Naive B cell (primary cell): Measurements from ENCODE around the gene SMOC1. TPM values are rescaled to one million over a fixed set of nuclear protein-coding genes. Genes with fewer than 3 reads are reported as not detected.

Experiments used
- ATAC-seq, 2 donors: fragments of 150-1000 bp; cut with Tn5 transposase; 2 replicates each; pipeline ENCODE4 v1.10.0; 2021; ENCODE audit warnings: low read depth in 2 of 2, mild to moderate bottlenecking in 2 of 2, moderate library complexity in 2 of 2
- DNase-seq: peaks from one replicate; pipeline ENCODE4 v3.0.0; 2022
- H3K27ac Mint-ChIP-seq, 6 donors: one replicate each; pipeline ENCODE4 v1.8.0; 2020 to 2022; ENCODE audit warnings: mild to moderate bottlenecking in 6 of 6, mixed read lengths in 6 of 6, moderate library complexity in 5 of 6, inconsistent platforms in 2 of 6
- H3K27me3 Mint-ChIP-seq, 3 donors: one replicate each; pipeline ENCODE4 v1.8.0; 2021 to 2022; ENCODE audit warnings: mixed read lengths in 3 of 3, mild to moderate bottlenecking in 1 of 3
- H3K36me3 Mint-ChIP-seq, 2 donors: one replicate each; pipeline ENCODE4 v1.8.0; 2020 to 2022; ENCODE audit warnings: mixed read lengths in 2 of 2, inconsistent platforms in 1 of 2, mild to moderate bottlenecking in 1 of 2
- H3K4me1 Mint-ChIP-seq, 3 donors: one replicate each; pipeline ENCODE4 v1.8.0; 2020 to 2022; ENCODE audit warnings: mixed read lengths in 3 of 3, inconsistent platforms in 1 of 3, mild to moderate bottlenecking in 1 of 3, moderate library complexity in 1 of 3
- H3K4me3 Mint-ChIP-seq, 8 donors: one replicate each; pipeline ENCODE4 v1.8.0; 2020 to 2022; ENCODE audit warnings: mild to moderate bottlenecking in 8 of 8, mixed read lengths in 8 of 8, moderate library complexity in 8 of 8, inconsistent platforms in 2 of 8
- H3K9me3 Mint-ChIP-seq, 7 donors: one replicate each; pipeline ENCODE4 v1.8.0; 2020 to 2022; ENCODE audit warnings: mixed read lengths in 7 of 7, mild to moderate bottlenecking in 5 of 7, inconsistent platforms in 2 of 7, moderate library complexity in 1 of 7
- polyA plus RNA-seq, 6 donors: library from polyadenylated mRNA; unstranded; fragments of 300-500 nt; fragmentation: Illumina TruSeq; gene quantifications; one replicate each; pipeline ENCODE4 v1.2.3, GENCODE V29; 2021; ENCODE audit warnings: low read depth in 6 of 6

SMOC1 gene
- polyA plus RNA-seq, 6 donors from 2014 or later = not detected

DNA sequence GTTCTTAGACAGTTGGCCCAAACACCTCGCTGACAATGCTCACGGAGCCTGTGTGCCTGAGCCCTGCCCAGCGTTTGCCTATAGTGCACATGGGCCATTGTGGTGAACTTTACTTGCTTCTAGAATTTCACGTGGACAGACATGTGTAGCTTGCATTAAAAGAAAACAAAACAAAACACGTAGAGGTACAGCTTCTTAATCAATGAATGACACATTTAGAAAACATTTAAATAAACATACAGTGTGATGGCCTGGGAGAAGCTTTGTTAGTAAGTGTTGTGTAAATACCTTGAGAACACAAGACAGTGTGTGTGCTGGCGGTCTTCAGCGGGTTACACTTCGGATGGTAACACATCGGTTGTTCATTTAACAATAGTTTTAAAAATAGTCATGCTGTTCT, 38.1 kb downstream of the SMOC1 start:
- ATAC-seq (no peak), DNase-seq (no peak)
- H3K27me3 Mint-ChIP-seq = peaks cover 21 to 50% (median 44%) of the 10 kb centered on the region in 3 donors
- H3K36me3 Mint-ChIP-seq = no peaks in the 10 kb centered on the region
- no peaks in the 10 kb centered on the region for H3K4me1 Mint-ChIP-seq
- H3K4me3 Mint-ChIP-seq = no peak overlapping the region
- H3K9me3 Mint-ChIP-seq = peaks cover 0 to 3% (median 0%) of the 10 kb centered on the region in 7 donors
- H3K27ac Mint-ChIP-seq = no peak overlapping the region

DNA sequence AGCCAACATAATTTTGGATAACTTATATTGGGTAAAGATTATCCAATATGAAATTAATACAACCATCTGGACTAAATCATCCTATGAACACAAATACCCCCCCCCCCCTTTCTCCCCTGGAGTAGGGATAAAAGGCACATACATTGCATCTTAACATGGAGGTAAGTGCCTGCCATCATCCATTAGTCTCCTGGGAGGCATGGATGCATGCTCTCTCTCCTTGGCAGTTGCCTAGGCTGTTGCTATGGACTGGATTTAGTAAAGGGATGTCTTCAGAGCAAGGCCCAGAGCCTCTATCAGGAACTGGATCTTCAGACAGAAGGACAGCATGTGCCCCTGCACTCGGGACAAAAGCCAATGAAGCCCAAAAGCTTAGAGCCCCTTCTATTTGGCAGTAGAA, 40.6 kb downstream of the SMOC1 start:
- Mint-ChIP-seq H3K9me3 (no peaks in the 10 kb centered on the region), H3K27me3 (peaks cover 30 to 65% (median 62%) of the 10 kb centered on the region in 3 donors), H3K27ac (no peak overlapping the region), H3K4me3 (no peak overlapping the region), H3K36me3 (no peaks in the 10 kb centered on the region), H3K4me1 (no peaks in the 10 kb centered on the region)
- ATAC-seq (no peak), DNase-seq (no peak)

DNA sequence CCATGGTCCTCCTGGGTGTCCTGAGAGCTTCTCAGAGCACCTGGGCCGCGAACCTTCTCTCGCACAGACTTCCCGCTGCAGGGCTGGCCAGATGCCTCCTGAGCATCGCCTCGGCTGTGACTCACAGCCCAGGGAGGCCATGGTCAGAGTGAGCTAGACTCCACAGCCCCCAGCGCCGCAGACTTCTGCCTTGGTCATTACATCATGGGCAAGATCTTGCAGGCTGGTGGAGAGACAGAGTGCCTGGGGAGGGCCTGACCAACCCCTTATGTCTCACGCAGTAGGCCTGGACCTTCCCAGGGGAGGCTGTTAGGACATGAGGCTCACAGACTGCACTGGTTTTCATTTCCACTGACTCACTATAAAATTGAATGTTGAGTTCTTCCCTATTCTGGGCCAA, 41.8 kb downstream of the SMOC1 start:
- no peak for DNase-seq
- no peak for ATAC-seq
- Mint-ChIP-seq H3K4me1 (no peaks in the 10 kb centered on the region), H3K4me3 (no peak overlapping the region), H3K27ac (no peak overlapping the region), H3K36me3 (no peaks in the 10 kb centered on the region), H3K27me3 (peaks cover 28 to 53% (median 50%) of the 10 kb centered on the region in 3 donors), H3K9me3 (no peaks in the 10 kb centered on the region)

DNA sequence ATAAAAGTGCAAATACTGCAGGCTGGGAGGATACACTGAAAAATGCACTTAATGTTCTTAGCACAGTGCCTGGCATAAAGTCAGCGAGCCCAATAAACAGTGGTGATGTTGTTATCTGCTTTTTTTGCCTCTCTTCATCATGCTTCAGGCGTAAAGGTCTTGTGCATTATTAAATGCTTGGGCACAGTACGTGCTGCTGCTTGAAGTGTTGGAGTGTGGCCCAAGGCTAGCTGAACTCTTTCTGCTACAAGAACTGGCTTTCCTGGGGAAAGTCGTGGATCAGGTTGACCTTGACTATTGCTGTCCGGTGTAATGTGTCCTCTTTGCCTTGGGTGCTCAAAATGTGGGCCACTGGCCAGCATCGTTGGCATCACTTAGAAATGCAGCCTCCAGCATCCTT, 43.0 kb downstream of the SMOC1 start:
- Mint-ChIP-seq H3K36me3 (no peaks in the 10 kb centered on the region), H3K27me3 (peaks cover 24 to 48% (median 42%) of the 10 kb centered on the region in 3 donors), H3K4me3 (no peak overlapping the region), H3K27ac (no peak overlapping the region), H3K4me1 (no peaks in the 10 kb centered on the region), H3K9me3 (peaks cover 0 to 3% (median 0%) of the 10 kb centered on the region in 7 donors)
- DNase-seq (no peak), ATAC-seq (no peak)

DNA sequence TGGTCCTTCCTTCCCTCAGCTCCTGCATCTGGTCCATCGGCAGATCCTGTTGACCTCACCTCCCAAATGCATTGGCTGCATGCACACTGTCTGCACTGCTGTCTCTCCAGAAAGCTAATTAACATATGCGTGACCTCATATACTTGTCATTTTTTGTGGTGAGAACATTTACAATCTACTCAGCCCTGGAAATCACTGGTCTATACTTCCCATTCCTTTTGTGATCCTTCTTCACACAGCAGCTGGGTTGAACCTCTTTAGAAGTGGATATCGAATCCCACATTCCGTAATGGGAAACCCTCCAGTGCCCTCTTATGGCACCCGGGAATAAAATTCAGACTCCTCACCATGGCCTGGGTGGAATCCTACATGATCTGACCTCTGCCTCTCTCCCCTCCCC, 45.0 kb downstream of the SMOC1 start:
- no peak for ATAC-seq
- no peak for DNase-seq
- peaks cover 21 to 60% (median 49%) of the 10 kb centered on the region in 3 donors for H3K27me3 Mint-ChIP-seq
- H3K9me3 Mint-ChIP-seq = peaks cover 0 to 3% (median 0%) of the 10 kb centered on the region in 7 donors
- no peak overlapping the region for H3K27ac Mint-ChIP-seq
- H3K36me3 Mint-ChIP-seq = no peaks in the 10 kb centered on the region
- no peaks in the 10 kb centered on the region for H3K4me1 Mint-ChIP-seq
- H3K4me3 Mint-ChIP-seq = no peak overlapping the region

DNA sequence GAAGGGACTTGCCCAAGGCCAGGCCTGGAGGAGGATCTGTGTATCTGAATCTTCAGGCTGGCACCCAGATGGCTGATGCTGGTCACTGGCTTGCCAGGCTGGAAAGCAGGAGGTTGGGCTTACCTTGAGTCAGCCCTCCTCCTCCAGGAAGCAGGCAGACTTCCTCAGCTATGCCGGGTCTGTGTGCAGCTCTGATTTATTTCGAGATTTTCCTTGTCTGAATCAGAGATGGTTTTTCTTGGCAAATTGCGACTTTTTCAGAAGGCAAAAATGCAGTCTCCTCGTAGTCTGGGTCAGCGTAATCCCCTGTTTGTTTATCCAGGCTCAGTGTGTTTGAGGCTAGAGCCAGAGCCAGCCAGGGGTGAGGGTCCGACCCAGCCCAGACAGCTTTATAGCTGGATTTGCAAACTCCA, 48.9 kb downstream of the SMOC1 start:
- peaks cover 0 to 3% (median 0%) of the 10 kb centered on the region in 7 donors for H3K9me3 Mint-ChIP-seq
- peaks cover 29 to 53% (median 49%) of the 10 kb centered on the region in 3 donors for H3K27me3 Mint-ChIP-seq
- H3K4me3 Mint-ChIP-seq = no peak overlapping the region
- H3K36me3 Mint-ChIP-seq = no peaks in the 10 kb centered on the region
- H3K4me1 Mint-ChIP-seq = no peaks in the 10 kb centered on the region
- ATAC-seq (no peak), DNase-seq (no peak)
- H3K27ac Mint-ChIP-seq = no peak overlapping the region

DNA sequence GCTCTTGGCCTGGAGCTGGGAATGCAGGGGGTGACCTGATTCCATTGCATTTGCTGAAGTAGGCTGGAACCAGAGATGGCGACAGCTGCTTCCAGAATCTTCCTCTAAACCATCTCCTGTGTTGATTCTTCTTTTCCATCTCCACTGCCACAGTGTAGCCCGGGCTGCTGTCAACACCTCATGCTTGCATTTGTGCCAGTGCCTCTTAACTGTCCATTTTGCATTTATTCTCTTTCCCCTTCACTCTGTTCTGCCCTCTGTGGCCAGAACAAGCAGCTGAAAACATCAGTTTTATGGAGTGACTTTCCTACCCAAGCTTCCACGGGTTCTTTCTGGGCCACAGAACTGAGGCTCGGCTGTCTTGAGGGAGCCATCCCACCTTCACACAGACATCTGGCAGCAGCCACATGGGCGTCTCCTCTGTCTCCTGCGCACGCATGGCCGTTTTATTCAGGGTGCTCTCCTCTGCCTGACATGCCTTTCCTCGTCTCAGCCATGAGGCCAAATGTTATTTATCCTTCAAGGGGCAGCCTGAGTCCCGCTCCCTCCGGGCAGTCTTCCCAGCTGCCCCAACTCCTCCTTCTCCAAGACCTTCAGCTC, 51.7 kb downstream of the SMOC1 start:
- Mint-ChIP-seq H3K36me3 (no peaks in the 10 kb centered on the region), H3K27ac (no peak overlapping the region), H3K4me3 (no peak overlapping the region), H3K27me3 (peaks cover 18 to 51% (median 43%) of the 10 kb centered on the region in 3 donors), H3K9me3 (peaks cover 0 to 3% (median 0%) of the 10 kb centered on the region in 7 donors), H3K4me1 (no peaks in the 10 kb centered on the region)
- DNase-seq = no peak
- ATAC-seq = no peak

DNA sequence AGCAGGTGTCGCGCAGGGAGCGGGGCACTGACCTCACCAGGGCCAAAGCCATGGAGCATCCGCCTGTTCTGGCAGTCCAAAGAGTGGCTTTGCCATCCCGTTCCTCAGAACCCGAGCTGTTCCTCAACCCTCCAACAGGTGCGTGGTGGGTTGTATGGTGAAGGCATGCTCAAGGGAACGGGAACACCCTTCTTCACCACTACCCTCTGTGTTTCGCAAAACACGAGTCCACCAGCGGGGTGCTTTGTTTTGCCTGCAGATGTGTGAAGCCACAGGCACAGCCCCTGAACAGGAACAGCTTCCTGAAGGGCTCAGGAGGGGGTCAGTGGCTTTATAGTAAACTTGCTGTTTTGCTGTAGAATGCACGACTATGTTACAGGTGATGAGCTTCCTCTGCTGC, 52.7 kb downstream of the SMOC1 start:
- Mint-ChIP-seq H3K27me3 (peaks cover 17 to 54% (median 47%) of the 10 kb centered on the region in 3 donors), H3K4me3 (peak overlapping the region in 1 of 8 donors; percentile 44), H3K36me3 (no peaks in the 10 kb centered on the region), H3K4me1 (no peaks in the 10 kb centered on the region), H3K9me3 (peaks cover 0 to 3% (median 0%) of the 10 kb centered on the region in 7 donors), H3K27ac (no peak overlapping the region)
- DNase-seq = no peak
- ATAC-seq = no peak

DNA sequence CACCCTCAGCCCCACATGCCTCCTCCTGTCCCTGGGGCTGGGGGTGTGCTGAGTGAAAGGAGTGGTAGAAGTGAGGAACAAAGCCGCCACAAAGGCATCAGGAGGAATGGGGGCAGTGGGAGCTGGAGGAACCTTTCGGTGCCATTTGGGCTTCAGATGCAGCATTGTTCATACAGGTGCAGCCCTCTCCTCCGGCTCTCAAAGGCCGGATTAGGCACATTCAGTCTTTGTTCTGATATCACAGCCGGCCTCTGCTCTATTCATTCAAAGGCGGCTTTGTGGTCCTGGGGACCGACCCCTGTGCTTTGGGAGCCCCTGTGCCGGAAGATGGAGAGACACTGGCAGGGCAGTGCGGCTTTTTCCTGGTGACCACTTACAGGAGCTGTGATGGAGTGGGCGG, 53.2 kb downstream of the SMOC1 start:
- no peak for ATAC-seq
- Mint-ChIP-seq H3K27ac (no peak overlapping the region), H3K4me3 (no peak overlapping the region), H3K27me3 (peaks cover 14 to 51% (median 44%) of the 10 kb centered on the region in 3 donors), H3K36me3 (no peaks in the 10 kb centered on the region), H3K4me1 (no peaks in the 10 kb centered on the region), H3K9me3 (no peaks in the 10 kb centered on the region)
- no peak for DNase-seq

DNA sequence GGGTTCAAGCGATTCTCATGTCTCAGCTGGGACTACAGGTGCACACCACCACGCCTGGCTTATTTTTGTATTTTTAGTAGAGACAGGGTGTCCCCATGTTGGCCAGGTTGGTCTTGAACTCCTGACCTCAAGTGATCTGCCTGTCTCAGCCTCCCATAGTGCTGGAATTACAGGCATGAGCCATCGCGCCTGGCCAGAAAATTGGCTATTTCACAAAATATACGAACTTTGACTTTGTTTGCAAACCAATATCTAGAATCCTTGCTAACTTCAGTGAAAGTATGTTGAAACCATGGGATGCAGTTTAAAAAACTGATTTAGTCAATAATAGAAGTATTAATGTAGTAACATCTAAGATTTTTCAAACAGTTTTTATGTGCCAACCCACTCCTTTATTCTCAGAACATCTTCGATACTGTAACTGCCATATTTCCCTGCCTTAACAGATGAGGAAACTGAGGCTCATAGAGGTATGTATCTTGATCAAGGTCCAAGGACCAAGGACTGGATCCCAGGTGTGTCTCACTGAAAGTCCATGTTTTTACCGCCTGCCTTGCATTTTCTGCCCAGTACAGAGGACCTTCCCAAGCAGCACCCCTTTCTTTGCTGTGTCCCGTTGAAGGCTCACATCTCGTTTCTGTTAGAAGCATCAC, 54.5 kb downstream of the SMOC1 start:
- Mint-ChIP-seq H3K4me1 (no peaks in the 10 kb centered on the region), H3K36me3 (no peaks in the 10 kb centered on the region), H3K4me3 (no peak overlapping the region), H3K9me3 (no peaks in the 10 kb centered on the region), H3K27ac (no peak overlapping the region), H3K27me3 (peaks cover 25 to 56% (median 50%) of the 10 kb centered on the region in 3 donors)
- DNase-seq = no peak
- ATAC-seq = no peak

DNA sequence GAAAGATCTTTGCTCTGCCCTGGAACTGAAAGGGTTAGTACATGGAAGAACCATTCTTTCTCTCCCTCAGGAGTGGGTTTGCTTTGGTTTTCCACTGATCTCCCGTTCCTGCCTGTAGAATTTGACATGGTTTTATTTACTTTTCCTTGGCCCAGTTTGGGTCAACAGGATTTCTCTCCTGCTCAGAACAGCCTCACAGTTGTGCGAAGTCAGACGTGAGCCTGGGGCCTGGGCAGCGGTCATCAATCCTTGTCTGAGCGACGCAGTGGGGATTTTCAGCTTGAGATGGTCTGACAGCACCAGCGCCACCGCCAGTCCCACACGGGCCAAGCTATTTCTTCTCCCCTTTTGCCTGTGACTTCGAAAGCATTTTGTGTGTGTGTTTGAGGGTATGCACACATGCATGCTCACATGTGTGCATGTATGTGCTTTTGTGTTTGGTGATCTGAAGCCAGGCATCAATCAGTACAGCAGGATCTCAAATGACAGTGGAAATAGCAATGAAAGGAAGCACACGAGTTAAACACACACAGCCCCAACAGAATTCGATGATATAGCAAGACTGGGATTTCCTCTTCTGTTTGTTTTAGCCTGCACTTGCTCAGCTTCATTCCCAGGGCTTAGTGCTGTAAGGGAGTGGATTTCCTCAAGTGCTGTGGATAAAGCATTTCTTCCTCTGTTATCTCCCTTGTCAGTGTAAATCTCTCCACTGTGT, 58.3 kb downstream of the SMOC1 start:
- Mint-ChIP-seq H3K4me1 (no peaks in the 10 kb centered on the region), H3K9me3 (no peaks in the 10 kb centered on the region), H3K27ac (no peak overlapping the region), H3K36me3 (no peaks in the 10 kb centered on the region), H3K4me3 (no peak overlapping the region), H3K27me3 (peaks cover 37 to 60% (median 45%) of the 10 kb centered on the region in 3 donors)
- ATAC-seq (no peak), DNase-seq (no peak)

DNA sequence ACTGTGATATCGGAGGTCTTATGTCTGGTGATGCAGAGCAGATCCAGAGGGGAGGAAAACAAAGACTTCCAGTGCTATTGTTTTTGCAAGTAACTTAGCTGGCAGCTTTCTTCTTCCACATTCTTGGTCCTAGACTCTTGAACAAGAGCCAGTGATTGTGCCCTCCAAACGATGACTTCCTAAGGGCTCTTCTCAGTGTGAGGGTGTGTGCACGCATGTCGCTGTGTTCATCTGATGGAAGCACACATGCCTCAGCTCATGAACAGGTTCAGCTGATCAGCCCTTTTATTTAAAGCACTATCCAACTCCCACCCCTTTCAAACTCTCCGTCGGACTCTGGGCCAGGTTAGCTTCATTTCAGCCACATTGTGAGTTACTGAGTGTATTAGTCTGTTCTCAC, 59.5 kb downstream of the SMOC1 start:
- DNase-seq (no peak), ATAC-seq (no peak)
- no peak overlapping the region for H3K27ac Mint-ChIP-seq
- H3K4me1 Mint-ChIP-seq = no peaks in the 10 kb centered on the region
- H3K9me3 Mint-ChIP-seq = no peaks in the 10 kb centered on the region
- no peaks in the 10 kb centered on the region for H3K36me3 Mint-ChIP-seq
- H3K27me3 Mint-ChIP-seq = peaks cover 37 to 68% (median 50%) of the 10 kb centered on the region in 3 donors
- H3K4me3 Mint-ChIP-seq = no peak overlapping the region

DNA sequence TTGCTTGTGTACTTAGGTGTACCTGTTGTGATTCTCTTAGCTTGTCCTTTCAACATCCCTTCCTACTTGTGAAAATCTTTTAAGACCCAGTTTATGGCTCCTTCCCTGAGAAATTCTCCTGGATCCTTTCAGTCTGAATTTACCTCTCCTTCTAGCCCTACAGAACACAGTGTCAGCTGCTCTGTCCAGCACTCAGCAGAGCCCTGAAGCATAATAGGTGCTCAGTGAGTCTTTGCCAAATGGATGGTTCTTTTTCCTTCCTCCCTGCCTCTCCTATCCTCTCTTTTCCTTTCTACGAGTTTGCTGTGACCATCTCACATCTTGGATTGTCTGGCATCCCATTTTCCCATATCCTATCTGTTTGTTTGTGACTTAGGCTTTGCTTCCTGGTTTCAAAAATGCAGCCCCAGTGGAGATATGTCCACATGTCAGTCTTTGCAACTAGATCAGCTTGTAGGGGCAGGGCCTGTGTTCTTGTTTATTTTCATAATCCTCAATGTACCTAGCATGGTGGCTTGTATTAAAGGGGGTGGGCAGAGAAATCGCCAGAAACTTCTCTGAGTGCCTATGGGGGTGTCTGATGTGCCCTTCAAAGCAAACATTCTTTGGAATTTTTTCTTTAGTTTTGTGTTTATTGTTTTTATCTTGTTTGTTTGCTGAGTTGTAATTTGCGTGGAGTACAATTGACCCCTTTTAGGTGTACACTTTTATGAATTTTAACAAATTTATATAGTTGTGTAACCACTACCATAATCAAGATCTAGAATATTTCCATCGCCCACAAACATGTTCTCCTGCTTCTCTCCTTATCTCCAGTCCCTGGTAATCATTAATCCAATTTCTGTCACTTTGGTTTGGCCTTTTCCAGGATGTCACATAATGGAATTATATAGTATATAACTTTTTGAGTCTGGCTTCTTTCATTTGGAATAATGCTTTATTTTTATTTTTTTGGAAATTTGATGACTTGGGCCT, 62.8 kb downstream of the SMOC1 start:
- peaks cover 6 to 8% of the 10 kb centered on the region in 2 donors for H3K36me3 Mint-ChIP-seq
- DNase-seq (no peak), ATAC-seq (no peak)
- H3K4me1 Mint-ChIP-seq = no peaks in the 10 kb centered on the region
- no peak overlapping the region for H3K4me3 Mint-ChIP-seq
- H3K27me3 Mint-ChIP-seq = peaks cover 31 to 60% (median 48%) of the 10 kb centered on the region in 3 donors
- H3K9me3 Mint-ChIP-seq = peaks cover 4 to 26% (median 17%) of the 10 kb centered on the region in 7 donors
- no peak overlapping the region for H3K27ac Mint-ChIP-seq
